Uterus (tissue), 4 donors: ENCODE data around the gene RAB9B. TPM values are rescaled to one million over a fixed set of nuclear protein-coding genes. Genes with fewer than 3 reads are reported as not detected.

Source experiments
- DNase-seq, 2 donors: peaks; one replicate each; pipeline ENCODE4 v3.0.0-alpha.2; 2019 to 2020
- H3K27ac ChIP-seq, 2 donors: fragments of 200-600 bp; sonication (generic); 1 replicate in 1 of 2; 2 replicates in 1 of 2; pipeline ENCODE4 v1.5.1; 2016 to 2018
- H3K27me3 ChIP-seq, 2 donors: fragments of 200-600 bp; sonication (generic); one replicate each; pipeline ENCODE4 v1.5.1; 2018 to 2019; ENCODE audit warnings: control low read depth in 1 of 2
- H3K36me3 ChIP-seq, 2 donors: fragments of 200-600 bp; sonication (generic); one replicate each; pipeline ENCODE4 v1.5.1; 2019; ENCODE audit warnings: control low read depth in 1 of 2
- H3K4me1 ChIP-seq, 2 donors: fragments of 200-600 bp; sonication (generic); one replicate each; pipeline ENCODE4 v1.5.1; 2018 to 2019; ENCODE audit warnings: control low read depth in 1 of 2
- H3K4me3 ChIP-seq, 2 donors: fragments of 200-600 bp; sonication (generic); 1 replicate in 1 of 2; 2 replicates in 1 of 2; pipeline ENCODE4 v1.5.1; 2018 to 2019; ENCODE audit warnings: mild to moderate bottlenecking in 1 of 2
- H3K9me3 ChIP-seq, 2 donors: fragments of 200-600 bp; sonication (generic); one replicate each; pipeline ENCODE4 v1.5.1; 2019; ENCODE audit warnings: control low read depth in 1 of 2
- CTCF ChIP-seq, 4 experiments: fragments of 200-600 bp in 2 of 4; fragments of 450-650 bp in 2 of 4; sonication (generic) in 2 of 4; IDR thresholded peaks; one replicate each; pipeline ENCODE4 v1.5.1; 2016 to 2019; ENCODE audit warnings: antibody characterized with exemption in 4 of 4, mild to moderate bottlenecking in 2 of 4, moderate library complexity in 1 of 4
- POLR2A ChIP-seq, 2 donors: fragments of 450-650 bp; IDR thresholded peaks; one replicate each; pipeline ENCODE4 v1.6.1; 2016; ENCODE audit warnings: antibody characterized with exemption in 2 of 2, mild to moderate bottlenecking in 1 of 2, moderate library complexity in 1 of 2
- intact Hi-C: fragments of 100-400 bp; cut with DNase I; formaldehyde crosslinking; loops from one replicate; pipeline ENCODE4 v1.15.1; 2023; ENCODE audit warnings: low total_unique reads
- total RNA-seq, 4 donors: library from RNA; depleted of rRNA in 3 of 4; stranded (reverse); fragments of >200 nt in 3 of 4; gene quantifications; one replicate each; pipeline versions ENCODE4 v1.1.0 to v1.2.4, GENCODE V29; 2014 to 2023
- donor health status: DM: yes; HTN: yes; CAD: no.

RAB9B gene
- total RNA-seq, 4 donors from 2014 or later, result 7.2 to 14.9 (median 11.3) TPM

GRCh38 chrX:103782640-103783039, 49.4 kb downstream of the RAB9B start:
- TF ChIP-seq POLR2A (IDR thresholded peaks at IDR 0.05) (no peak), CTCF (IDR thresholded peaks at IDR 0.05) (no peak)
- Histone ChIP-seq H3K36me3 (no peaks in the 10 kb centered on the region), H3K9me3 (no peaks in the 10 kb centered on the region), H3K27ac (no peak overlapping the region), H3K4me3 (no peak overlapping the region), H3K4me1 (no peaks in the 10 kb centered on the region), H3K27me3 (no peaks in the 10 kb centered on the region)
- DNase-seq, result no peak
- intact Hi-C loops, result no loop called here

- Histone ChIP-seq H3K4me1 (no peaks in the 10 kb centered on the region), H3K27me3 (no peaks in the 10 kb centered on the region), H3K4me3 (no peak overlapping the region), H3K36me3 (no peaks in the 10 kb centered on the region), H3K27ac (no peak overlapping the region), H3K9me3 (no peaks in the 10 kb centered on the region)
- no peak for DNase-seq
- no peak for TF ChIP-seq CTCF (IDR thresholded peaks at IDR 0.05)
- TF ChIP-seq POLR2A (IDR thresholded peaks at IDR 0.05), result no peak
- intact Hi-C loops, result no loop called here
Observed at GRCh38 chrX:103781706-103782105, 50.4 kb downstream of the RAB9B start.

GRCh38 chrX:103781062-103781402, 51.0 kb downstream of the RAB9B start:
- no peaks in the 10 kb centered on the region for H3K27me3 ChIP-seq
- no peak overlapping the region for H3K27ac ChIP-seq
- H3K4me1 ChIP-seq, result no peaks in the 10 kb centered on the region
- intact Hi-C loops, result no loop called here
- TF ChIP-seq CTCF (IDR thresholded peaks at IDR 0.05) (no peak), POLR2A (IDR thresholded peaks at IDR 0.05) (no peak)
- no peaks in the 10 kb centered on the region for H3K9me3 ChIP-seq
- no peaks in the 10 kb centered on the region for H3K36me3 ChIP-seq
- H3K4me3 ChIP-seq, result no peak overlapping the region
- no peak for DNase-seq

GRCh38 chrX:103780336-103781061, 51.6 kb downstream of the RAB9B start:
- Histone ChIP-seq H3K27me3 (no peaks in the 10 kb centered on the region), H3K4me1 (no peaks in the 10 kb centered on the region), H3K9me3 (no peaks in the 10 kb centered on the region), H3K4me3 (no peak overlapping the region), H3K36me3 (no peaks in the 10 kb centered on the region), H3K27ac (no peak overlapping the region)
- no peak for DNase-seq
- intact Hi-C loops, result no loop called here
- no peak for TF ChIP-seq CTCF (IDR thresholded peaks at IDR 0.05)
- TF ChIP-seq POLR2A (IDR thresholded peaks at IDR 0.05), result no peak

- TF ChIP-seq CTCF (IDR thresholded peaks at IDR 0.05), result no peak
- TF ChIP-seq POLR2A (IDR thresholded peaks at IDR 0.05), result no peak
- no peak for DNase-seq
- intact Hi-C loops, result no loop called here
- Histone ChIP-seq H3K27me3 (no peaks in the 10 kb centered on the region), H3K4me3 (no peak overlapping the region), H3K36me3 (no peaks in the 10 kb centered on the region), H3K4me1 (no peaks in the 10 kb centered on the region), H3K27ac (no peak overlapping the region), H3K9me3 (no peaks in the 10 kb centered on the region)
Observed at GRCh38 chrX:103779141-103779789, 52.8 kb downstream of the RAB9B start.
